Measurements from ENCODE around the gene PER2. TPM values are rescaled to one million over a fixed set of nuclear protein-coding genes. Genes with fewer than 3 reads are reported as not detected.

Gene PER2
- total and polyA plus RNA-seq, 2 of the 13 experiments (the other 11 are each of a cell fraction or from before 2014, with no cell fraction given), result 5.1 to 9.4 TPM

DNA sequence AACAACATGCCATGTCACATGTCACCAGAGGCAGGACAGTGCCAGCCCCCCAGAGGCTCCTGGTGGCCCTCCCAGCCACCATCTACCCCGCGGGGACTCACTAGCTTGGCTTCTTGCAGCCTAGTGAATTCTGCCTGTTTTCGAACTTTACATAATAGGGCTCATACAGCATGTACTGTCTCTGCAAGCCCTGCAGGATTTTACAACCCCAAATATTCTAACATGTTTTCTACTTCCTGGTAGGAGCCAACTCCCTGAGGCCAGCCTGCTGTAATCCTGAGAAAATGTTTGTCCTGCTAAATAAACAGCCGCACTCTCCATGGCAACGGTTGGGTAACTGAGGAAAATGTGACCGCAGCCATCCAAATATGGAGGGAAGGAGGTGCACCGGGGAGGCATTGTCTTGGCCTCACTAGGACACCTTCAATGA, 2.7 kb downstream of the PER2 start (continued):
- TF ChIP-seq ZMAT3 (CRISPR knock-in tag; conservative IDR thresholded peaks at IDR 0.05) (no peak), ZNF430 (CRISPR knock-in tag; IDR thresholded peaks at IDR 0.05) (0 out of 2 replicates have a peak, but pooled peaks have one; percentile 48), GFI1 (CRISPR knock-in tag; IDR thresholded peaks at IDR 0.05; ENCODE audit: borderline replicate concordance) (no peak), U2AF2 (IDR thresholded peaks at IDR 0.05; ENCODE audit: low read depth, low read length) (no peak), STAT6 (CRISPR knock-in tag; IDR thresholded peaks at IDR 0.05; ENCODE audit: borderline replicate concordance) (no peak), GMEB2 (CRISPR knock-in tag; IDR thresholded peaks at IDR 0.05; ENCODE audit: low read depth) (no peak; the same call in 1 of the 2 replicates), MATR3 (CRISPR knock-in tag; IDR thresholded peaks at IDR 0.05) (no peak), HNRNPUL1 (IDR thresholded peaks at IDR 0.05; ENCODE audit: low read depth, low read length) (no peak), ZNF713 (CRISPR knock-in tag; IDR thresholded peaks at IDR 0.05) (no peak), MEF2D (CRISPR knock-in tag; IDR thresholded peaks at IDR 0.05) (no peak), NR2F1 (CRISPR knock-in tag; IDR thresholded peaks at IDR 0.05) (no peak), YY1 (IDR thresholded peaks at IDR 0.05; ENCODE audit: insufficient read depth, insufficient replicate concordance, low read depth, low read length) (peak; percentile 27), ZZZ3 (CRISPR knock-in tag; IDR thresholded peaks at IDR 0.05; ENCODE audit: borderline replicate concordance) (no peak), GLI4 (CRISPR knock-in tag; IDR thresholded peaks at IDR 0.05; ENCODE audit: borderline replicate concordance) (no peak), SNAPC5 (CRISPR knock-in tag; IDR thresholded peaks at IDR 0.05; ENCODE audit: borderline replicate concordance) (no peak), POGZ (CRISPR knock-in tag; IDR thresholded peaks at IDR 0.05) (no peak), ZNF33A (CRISPR knock-in tag; IDR thresholded peaks at IDR 0.05; ENCODE audit: borderline replicate concordance) (no peak), ZNF83 (CRISPR knock-in tag; IDR thresholded peaks at IDR 0.05; ENCODE audit: borderline replicate concordance) (no peak), RFX5 (IDR thresholded peaks at IDR 0.05; ENCODE audit: low read depth, low read length) (peak; percentile 77)
- TF ChIP-seq, protein P1, sequence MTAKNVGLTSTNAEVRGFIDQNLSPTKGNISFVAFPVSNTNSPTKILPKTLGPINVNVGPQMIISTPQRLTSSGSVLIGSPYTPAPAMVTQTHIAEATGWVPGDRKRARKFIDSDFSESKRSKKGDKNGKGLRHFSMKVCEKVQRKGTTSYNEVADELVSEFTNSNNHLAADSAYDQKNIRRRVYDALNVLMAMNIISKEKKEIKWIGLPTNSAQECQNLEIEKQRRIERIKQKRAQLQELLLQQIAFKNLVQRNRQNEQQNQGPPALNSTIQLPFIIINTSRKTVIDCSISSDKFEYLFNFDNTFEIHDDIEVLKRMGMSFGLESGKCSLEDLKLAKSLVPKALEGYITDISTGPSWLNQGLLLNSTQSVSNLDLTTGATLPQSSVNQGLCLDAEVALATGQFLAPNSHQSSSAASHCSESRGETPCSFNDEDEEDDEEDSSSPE (CRISPR knock-in tag; IDR thresholded peaks at IDR 0.05), result 0 out of 2 replicates have a peak, but pooled peaks have one; percentile 26
- TF ChIP-seq, protein P2, sequence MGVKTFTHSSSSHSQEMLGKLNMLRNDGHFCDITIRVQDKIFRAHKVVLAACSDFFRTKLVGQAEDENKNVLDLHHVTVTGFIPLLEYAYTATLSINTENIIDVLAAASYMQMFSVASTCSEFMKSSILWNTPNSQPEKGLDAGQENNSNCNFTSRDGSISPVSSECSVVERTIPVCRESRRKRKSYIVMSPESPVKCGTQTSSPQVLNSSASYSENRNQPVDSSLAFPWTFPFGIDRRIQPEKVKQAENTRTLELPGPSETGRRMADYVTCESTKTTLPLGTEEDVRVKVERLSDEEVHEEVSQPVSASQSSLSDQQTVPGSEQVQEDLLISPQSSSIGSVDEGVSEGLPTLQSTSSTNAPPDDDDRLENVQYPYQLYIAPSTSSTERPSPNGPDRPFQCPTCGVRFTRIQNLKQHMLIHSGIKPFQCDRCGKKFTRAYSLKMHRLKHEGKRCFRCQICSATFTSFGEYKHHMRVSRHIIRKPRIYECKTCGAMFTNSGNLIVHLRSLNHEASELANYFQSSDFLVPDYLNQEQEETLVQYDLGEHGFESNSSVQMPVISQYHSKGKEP (CRISPR knock-in tag; IDR thresholded peaks at IDR 0.05), result no peak
